ENCODE data around the gene DAPK2. TPM values are rescaled to one million over a fixed set of nuclear protein-coding genes. Genes with fewer than 3 reads are reported as not detected.
A peak's percentile ranks its signal among the peaks of the same experiment; 100 is the strongest.

The DAPK2 gene
- total and polyA plus RNA-seq, 2 of the 13 experiments (the other 11 are each of a cell fraction or from before 2014, with no cell fraction given) = 0.33 to 0.63 TPM

GRCh38 chr15:63939531-63940130 is 106.7 kb downstream of the DAPK2 start (continued):
- TF ChIP-seq KMT2B (CRISPR knock-in tag; IDR thresholded peaks at IDR 0.05) (0 out of 2 replicates have a peak, but pooled peaks have one; percentile 60), MAZ (IDR thresholded peaks at IDR 0.05; ENCODE audit: borderline replicate concordance, low read depth, low read length) (no peak), MAZ (CRISPR knock-in tag; IDR thresholded peaks at IDR 0.05; ENCODE audit: low read depth) (peak; percentile 58; the same call in 1 of the 2 replicates), ZNF607 (CRISPR knock-in tag; IDR thresholded peaks at IDR 0.05; ENCODE audit: borderline replicate concordance) (peak; percentile 67; the same call in 1 of the 2 replicates), BCL3 (CRISPR knock-in tag; IDR thresholded peaks at IDR 0.05) (0 out of 2 replicates have a peak, but pooled peaks have one; percentile 14), ZNF878 (CRISPR knock-in tag; IDR thresholded peaks at IDR 0.05) (no peak; the same call in 1 of the 2 replicates), ZNF646 (CRISPR knock-in tag; IDR thresholded peaks at IDR 0.05) (no peak; the same call in 1 of the 2 replicates), REST (IDR thresholded peaks at IDR 0.05; ENCODE audit: borderline replicate concordance in 1 of 2, low read depth in 1 of 2, low read length in 2 of 2) (peak in 1 of 2 experiments; percentile 52; a peak in 1 of 4 replicates), ZNF557 (CRISPR knock-in tag; IDR thresholded peaks at IDR 0.05) (0 out of 2 replicates have a peak, but pooled peaks have one; percentile 81), AHDC1 (CRISPR knock-in tag; IDR thresholded peaks at IDR 0.05; ENCODE audit: borderline replicate concordance) (peak; percentile 90; the same call in 1 of the 2 replicates)

Measured in HepG2 (cell line).